ENCODE measurements around the gene SMARCA1. TPM values are rescaled to one million over a fixed set of nuclear protein-coding genes. Genes with fewer than 3 reads are reported as not detected.

The SMARCA1 gene
- polyA plus RNA-seq, 3 donors = 0.03 to 0.13 TPM; not detected in 1

DNA sequence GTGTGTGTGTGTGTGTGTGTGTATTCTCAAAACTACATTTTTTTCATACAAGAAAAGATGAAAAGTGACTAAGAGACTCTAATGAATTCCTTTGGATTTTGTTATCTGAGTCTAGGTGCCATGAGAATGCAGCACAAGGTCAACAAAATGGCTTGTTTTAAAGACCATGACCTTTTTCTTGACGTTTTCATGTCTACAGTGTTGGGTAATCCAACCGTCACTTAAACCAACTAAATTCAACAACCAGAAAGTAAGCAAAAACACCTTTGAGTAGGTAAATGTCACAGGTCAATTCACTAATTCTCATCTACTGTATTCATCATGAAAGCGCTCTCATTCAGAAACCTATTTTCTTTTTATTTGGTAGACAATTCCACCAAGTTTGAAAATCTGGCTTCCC, 3.1 kb downstream of the SMARCA1 start:
- H3K27ac ChIP-seq (ENCODE audit: low read depth in 1 of 2, low read length in 2 of 2) = no peak overlapping the region
- Mint-ChIP-seq H3K27ac (no peak overlapping the region), H3K4me3 (no peak overlapping the region), H3K36me3 (no peaks in the 10 kb centered on the region), H3K9me3 (peaks cover 0 to 10% (median 7%) of the 10 kb centered on the region in 7 donors), H3K27me3 (ENCODE audit: low read depth in 3 of 3) (peaks cover 14 to 28% (median 21%) of the 10 kb centered on the region in 3 donors), H3K4me1 (peaks cover 9% of the 10 kb centered on the region)
- TF ChIP-seq, protein P1, sequence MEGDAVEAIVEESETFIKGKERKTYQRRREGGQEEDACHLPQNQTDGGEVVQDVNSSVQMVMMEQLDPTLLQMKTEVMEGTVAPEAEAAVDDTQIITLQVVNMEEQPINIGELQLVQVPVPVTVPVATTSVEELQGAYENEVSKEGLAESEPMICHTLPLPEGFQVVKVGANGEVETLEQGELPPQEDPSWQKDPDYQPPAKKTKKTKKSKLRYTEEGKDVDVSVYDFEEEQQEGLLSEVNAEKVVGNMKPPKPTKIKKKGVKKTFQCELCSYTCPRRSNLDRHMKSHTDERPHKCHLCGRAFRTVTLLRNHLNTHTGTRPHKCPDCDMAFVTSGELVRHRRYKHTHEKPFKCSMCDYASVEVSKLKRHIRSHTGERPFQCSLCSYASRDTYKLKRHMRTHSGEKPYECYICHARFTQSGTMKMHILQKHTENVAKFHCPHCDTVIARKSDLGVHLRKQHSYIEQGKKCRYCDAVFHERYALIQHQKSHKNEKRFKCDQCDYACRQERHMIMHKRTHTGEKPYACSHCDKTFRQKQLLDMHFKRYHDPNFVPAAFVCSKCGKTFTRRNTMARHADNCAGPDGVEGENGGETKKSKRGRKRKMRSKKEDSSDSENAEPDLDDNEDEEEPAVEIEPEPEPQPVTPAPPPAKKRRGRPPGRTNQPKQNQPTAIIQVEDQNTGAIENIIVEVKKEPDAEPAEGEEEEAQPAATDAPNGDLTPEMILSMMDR (IDR thresholded peaks at IDR 0.05) = no peak
- no CpG with 5 or more reads among the region's 3 CpGs for WGBS (ENCODE audit: insufficient coverage)
- no peaks in the 10 kb centered on the region for H3K36me3 ChIP-seq (replicated peaks in 1 of 2; ENCODE audit: control insufficient read depth in 1 of 2, insufficient read depth in 2 of 2, low read length in 2 of 2)
- H3K9me3 ChIP-seq (replicated peaks in 1 of 2; ENCODE audit: control insufficient read depth in 1 of 2, insufficient read depth in 1 of 2, low read length in 2 of 2) = no peaks in the 10 kb centered on the region
- H3K9ac ChIP-seq (ENCODE audit: insufficient read depth, low read length, poor library complexity, severe bottlenecking) = no peak overlapping the region
- DNase-seq = no peak
- no peak overlapping the region for H3K4me2 ChIP-seq (replicated peaks; ENCODE audit: extremely low read depth, low read length, poor library complexity, severe bottlenecking)
- peaks cover 4 to 12% of the 10 kb centered on the region in 2 donors for H3K27me3 ChIP-seq (ENCODE audit: control insufficient read depth in 2 of 2, insufficient read depth in 2 of 2, low read length in 2 of 2)
- no peaks in the 10 kb centered on the region for H3K79me2 ChIP-seq (ENCODE audit: insufficient read depth, low read length)
- H3K4me1 ChIP-seq (ENCODE audit: control insufficient read depth in 1 of 2, insufficient read depth in 2 of 2, low read length in 2 of 2) = peaks cover 0 to 6% of the 10 kb centered on the region in 2 donors
- no peak overlapping the region for H3K4me3 ChIP-seq (replicated peaks in 1 of 3; ENCODE audit: low read depth in 2 of 3, low read length in 3 of 3)
- no peak overlapping the region for H2AFZ ChIP-seq (ENCODE audit: insufficient read depth, low read depth, low read length, poor library complexity, severe bottlenecking)
- H4K20me1 ChIP-seq (ENCODE audit: insufficient read depth, low read length) = no peaks in the 10 kb centered on the region
- intact Hi-C loops (cut with micrococcal nuclease) = no loop called here

DNA sequence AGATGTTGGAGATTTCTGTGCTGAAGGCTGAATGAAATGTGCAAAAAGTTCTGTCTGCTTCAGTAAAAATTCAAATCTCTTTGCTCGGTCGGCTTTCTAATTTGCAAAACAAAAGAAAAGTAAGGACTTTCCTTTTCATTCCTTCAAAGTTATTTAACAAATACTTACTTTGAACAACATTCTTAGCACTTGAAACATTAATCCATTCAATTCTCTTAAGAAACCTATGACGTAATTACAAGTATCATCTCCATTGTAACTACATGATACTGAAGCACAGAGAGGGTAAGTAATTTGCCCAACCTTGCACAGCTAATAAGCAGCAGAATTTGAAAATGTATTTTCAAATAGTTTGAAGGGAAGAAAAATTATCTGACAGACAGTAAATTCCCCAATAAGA, 6.9 kb downstream of the SMARCA1 start:
- Histone ChIP-seq H3K79me2 (ENCODE audit: insufficient read depth, low read length) (no peaks in the 10 kb centered on the region), H3K36me3 (replicated peaks in 1 of 2; ENCODE audit: control insufficient read depth in 1 of 2, insufficient read depth in 2 of 2, low read length in 2 of 2) (no peaks in the 10 kb centered on the region), H3K4me3 (replicated peaks in 1 of 3; ENCODE audit: low read depth in 2 of 3, low read length in 3 of 3) (no peak overlapping the region), H2AFZ (ENCODE audit: insufficient read depth, low read depth, low read length, poor library complexity, severe bottlenecking) (no peak overlapping the region), H3K27me3 (ENCODE audit: control insufficient read depth in 2 of 2, insufficient read depth in 2 of 2, low read length in 2 of 2) (no peaks in the 10 kb centered on the region), H4K20me1 (ENCODE audit: insufficient read depth, low read length) (no peaks in the 10 kb centered on the region), H3K9ac (ENCODE audit: insufficient read depth, low read length, poor library complexity, severe bottlenecking) (no peak overlapping the region), H3K4me2 (replicated peaks; ENCODE audit: extremely low read depth, low read length, poor library complexity, severe bottlenecking) (no peak overlapping the region), H3K9me3 (replicated peaks in 1 of 2; ENCODE audit: control insufficient read depth in 1 of 2, insufficient read depth in 1 of 2, low read length in 2 of 2) (no peaks in the 10 kb centered on the region), H3K4me1 (ENCODE audit: control insufficient read depth in 1 of 2, insufficient read depth in 2 of 2, low read length in 2 of 2) (no peaks in the 10 kb centered on the region), H3K27ac (ENCODE audit: low read depth in 1 of 2, low read length in 2 of 2) (no peak overlapping the region)
- Mint-ChIP-seq H3K4me3 (no peak overlapping the region), H3K9me3 (no peaks in the 10 kb centered on the region), H3K27me3 (ENCODE audit: low read depth in 3 of 3) (peaks cover 0 to 3% (median 2%) of the 10 kb centered on the region in 3 donors), H3K27ac (no peak overlapping the region), H3K36me3 (no peaks in the 10 kb centered on the region), H3K4me1 (no peaks in the 10 kb centered on the region)
- no CpG with 5 or more reads among the region's 3 CpGs for WGBS (ENCODE audit: insufficient coverage)
- TF ChIP-seq, protein P1 (IDR thresholded peaks at IDR 0.05) = no peak
- no peak for DNase-seq
- intact Hi-C loops (cut with micrococcal nuclease) = no loop called here

Measured in CD14-positive monocyte (primary cell).